HCT116 (cell line): ENCODE measurements around the gene STK32B. TPM values are rescaled to one million over a fixed set of nuclear protein-coding genes. Genes with fewer than 3 reads are reported as not detected.

Experiments
- ATAC-seq: fragments of 200-7000 bp; cut with Tn5 transposase; 2 replicates; pipeline ENCODE4 v1.9.1; 2020; ENCODE audit warnings: mild to moderate bottlenecking, moderate library complexity
- BruUV-seq: library from RNA; stranded (reverse); fragments of 400-500 nt; replicated peaks from 2 replicates; lab custom pipeline; 2021; lab: Mats Ljungman, UMichigan
- CTCF ChIA-PET: fragments of 300-600 bp; sonication (Branson Sonifier 250); formaldehyde crosslinking; loops from one replicate; lab custom pipeline; 2021; ENCODE audit warnings: antibody characterized with exemption; lab: Charles Lee
- POLR2A ChIA-PET: fragments of 300-600, 350-600 bp; sonication (Branson Sonifier 250); formaldehyde crosslinking; loops from one replicate; lab custom pipeline; 2021; ENCODE audit warnings: antibody characterized with exemption; lab: Charles Lee
- RAD21 ChIA-PET, 2 experiments: fragments of 300-600 bp; sonication (Branson Sonifier 250); formaldehyde crosslinking; loops; one replicate each; lab custom pipeline; 2023; ENCODE audit warnings: low total read pairs in 2 of 2; ENCODE audit not compliant: uncharacterized antibody in 2 of 2, unreplicated experiment in 2 of 2, low non-redundant PET in 1 of 2; lab: Charles Lee
- DNase-seq: peaks from one replicate; pipeline ENCODE4 v3.0.0-alpha.2; 2010; ENCODE audit warnings: low read depth, low spot score
- H2AFZ ChIP-seq: fragments of 200-600 bp; shearing (Covaris generic), sonication (generic); 2 replicates; pipeline ENCODE4 v1.6.1; 2017; ENCODE audit warnings: low read depth, mixed run types, mixed read lengths, antibody characterized with exemption, low read length; ENCODE audit not compliant: poor library complexity, severe bottlenecking
- H3K27ac ChIP-seq: 2 replicates; pipeline ENCODE4 v1.5.1; 2012; ENCODE audit warnings: low read depth, low read length
- H3K27me3 ChIP-seq: fragments of 200-600 bp; sonication (generic); 2 replicates; pipeline ENCODE4 v1.6.1; 2016; ENCODE audit warnings: mixed run types, low read length, mixed read lengths; ENCODE audit not compliant: insufficient read depth
- H3K36me3 ChIP-seq, 2 experiments: fragments of 200-500 bp in 1 of 2; fragments of 200-600 bp in 1 of 2; sonication (Bioruptor generic) in 1 of 2; sonication (generic) in 1 of 2; 2 replicates each; pipeline versions ENCODE4 v1.5.1 to v1.6.1; 2014 to 2016; ENCODE audit warnings: low read length in 2 of 2, inconsistent platforms in 1 of 2, mixed read lengths in 1 of 2, mixed run types in 1 of 2; ENCODE audit not compliant: insufficient read depth in 2 of 2, control insufficient read depth in 1 of 2
- H3K4me1 ChIP-seq, 2 experiments: fragments of 200-600 bp in 1 of 2; sonication (generic) in 1 of 2; 2 replicates each; pipeline versions ENCODE4 v1.5.1 to v1.6.1; 2012 to 2017; ENCODE audit warnings: low read length in 2 of 2, inconsistent platforms in 1 of 2, mild to moderate bottlenecking in 1 of 2, mixed read lengths in 1 of 2, mixed run types in 1 of 2, moderate library complexity in 1 of 2; ENCODE audit not compliant: insufficient read depth in 2 of 2, control insufficient read depth in 1 of 2
- H3K4me2 ChIP-seq: fragments of 200-600 bp; sonication (generic); 2 replicates; pipeline ENCODE4 v1.6.1; 2017; ENCODE audit warnings: mixed run types, low read length, mixed read lengths
- H3K4me3 ChIP-seq, 2 experiments: fragments of 200-600 bp in 1 of 2; sonication (generic) in 1 of 2; replicated peaks in 1 of 2; 2 replicates each; pipeline ENCODE4 v1.5.1; 2011 to 2016; ENCODE audit warnings: low read length in 2 of 2, control low read depth in 1 of 2, low read depth in 1 of 2, mild to moderate bottlenecking in 1 of 2, mixed read lengths in 1 of 2, mixed run types in 1 of 2
- H3K79me2 ChIP-seq: fragments of 200-600 bp; sonication (generic); 2 replicates; pipeline ENCODE4 v1.6.1; 2017; ENCODE audit warnings: mild to moderate bottlenecking, mixed run types, low read length, moderate library complexity, mixed read lengths; ENCODE audit not compliant: insufficient read depth
- H3K9ac ChIP-seq: fragments of 200-600 bp; sonication (generic); 2 replicates; pipeline ENCODE4 v1.6.1; 2016; ENCODE audit warnings: low read length, mixed read lengths
- H3K9me2 ChIP-seq: fragments of 200-600 bp; sonication (generic), shearing (Covaris generic); 2 replicates; pipeline ENCODE4 v1.6.1; 2017; ENCODE audit warnings: mixed run types, mild to moderate bottlenecking, moderate library complexity; ENCODE audit not compliant: insufficient read depth
- H3K9me3 ChIP-seq, 2 experiments: fragments of 200-500 bp in 1 of 2; fragments of 200-600 bp in 1 of 2; sonication (Bioruptor generic) in 1 of 2; sonication (generic) in 1 of 2; 2 replicates each; pipeline ENCODE4 v1.6.1; 2014 to 2017; ENCODE audit warnings: low read length in 2 of 2, mixed read lengths in 2 of 2, inconsistent platforms in 1 of 2, low read depth in 1 of 2, mild to moderate bottlenecking in 1 of 2, mixed run types in 1 of 2, moderate library complexity in 1 of 2; ENCODE audit not compliant: control insufficient read depth in 1 of 2, insufficient read depth in 1 of 2
- H4K20me1 ChIP-seq: fragments of 200-600 bp; sonication (generic), shearing (Covaris generic); 2 replicates; pipeline ENCODE4 v1.6.1; 2017; ENCODE audit warnings: mixed run types, mild to moderate bottlenecking, moderate library complexity; ENCODE audit not compliant: insufficient read depth
- ATF3 ChIP-seq: IDR thresholded peaks from 2 replicates; pipeline ENCODE4 v1.6.1; 2012
- CBX3 ChIP-seq: IDR thresholded peaks from 2 replicates; pipeline ENCODE4 v1.6.1; 2012; ENCODE audit warnings: low read depth
- CEBPB ChIP-seq: IDR thresholded peaks from 2 replicates; pipeline ENCODE4 v1.6.1; 2012; ENCODE audit warnings: low read depth
- EGR1 ChIP-seq: IDR thresholded peaks from 2 replicates; pipeline ENCODE4 v1.6.1; 2012; ENCODE audit warnings: low read depth
- ELF1 ChIP-seq: IDR thresholded peaks from 2 replicates; pipeline ENCODE4 v1.6.1; 2012; ENCODE audit warnings: low read depth, borderline replicate concordance
- EZH2 ChIP-seq: fragments of 200-600 bp; sonication (generic); IDR thresholded peaks from 2 replicates; pipeline ENCODE4 v1.6.1; 2017; ENCODE audit warnings: antibody characterized with exemption, mixed run types
- EZH2phosphoT487 ChIP-seq: fragments of 200-600 bp; IDR thresholded peaks from 2 replicates; pipeline ENCODE4 v1.6.1; 2018; ENCODE audit warnings: antibody characterized with exemption, borderline replicate concordance
- JUND ChIP-seq: IDR thresholded peaks from 2 replicates; pipeline ENCODE4 v1.6.1; 2012
- MAX ChIP-seq: IDR thresholded peaks from 2 replicates; pipeline ENCODE4 v1.6.1; 2012
- POLR2A ChIP-seq: IDR thresholded peaks from 2 replicates; pipeline ENCODE4 v1.7.0; 2011; ENCODE audit warnings: borderline replicate concordance; ENCODE audit not compliant: insufficient read depth, insufficient read length; ENCODE audit errors: extremely low read depth
- POLR2AphosphoS5 ChIP-seq: IDR thresholded peaks from 2 replicates; pipeline ENCODE4 v1.6.1; 2011; ENCODE audit warnings: mild to moderate bottlenecking, low read depth, low read length, moderate library complexity
- SP1 ChIP-seq: IDR thresholded peaks from 2 replicates; pipeline ENCODE4 v1.6.1; 2012; ENCODE audit warnings: low read depth
- SRF ChIP-seq: IDR thresholded peaks from 2 replicates; pipeline ENCODE4 v1.6.1; 2012; ENCODE audit warnings: low read depth
- TCF7L2 ChIP-seq: IDR thresholded peaks from 2 replicates; pipeline ENCODE4 v1.7.0; 2011; ENCODE audit warnings: borderline replicate concordance, inconsistent platforms; ENCODE audit not compliant: insufficient read depth, insufficient read length; ENCODE audit errors: extremely low read depth
- YY1 ChIP-seq: IDR thresholded peaks from 2 replicates; pipeline ENCODE4 v1.6.1; 2011; ENCODE audit warnings: low read length, low read depth, moderate library complexity, mild to moderate bottlenecking; ENCODE audit not compliant: insufficient replicate concordance; ENCODE audit errors: extremely low read depth
- ZBTB33 ChIP-seq: IDR thresholded peaks from 2 replicates; pipeline ENCODE4 v1.6.1; 2011; ENCODE audit warnings: mild to moderate bottlenecking, low read length, moderate library complexity; ENCODE audit not compliant: insufficient replicate concordance; ENCODE audit errors: extremely low read depth
- intact Hi-C: fragments of 100-400 bp; cut with micrococcal nuclease; formaldehyde crosslinking; loops from 2 replicates; pipeline ENCODE4 v1.10.0; 2022
- total RNA-seq: library from RNA; stranded (reverse); gene quantifications from one replicate; pipeline ENCODE4 v1.2.1, GENCODE V29; 2021; ENCODE audit not compliant: unreplicated experiment
- TF ChIP-seq, protein P1 (sequence below), 3 experiments: fragments of 200-600 bp in 1 of 3; sonication (generic) in 1 of 3; IDR thresholded peaks in 2 of 3; conservative IDR thresholded peaks in 1 of 3; 2 replicates each; pipeline ENCODE4 v1.5.1; 2012 to 2017; ENCODE audit warnings: low read depth in 2 of 3, low read length in 2 of 3, antibody characterized with exemption in 1 of 3, borderline replicate concordance in 1 of 3, control low read depth in 1 of 3, mild to moderate bottlenecking in 1 of 3, mixed read lengths in 1 of 3, mixed run types in 1 of 3, moderate library complexity in 1 of 3; ENCODE audit not compliant: insufficient read depth in 1 of 3
- TF ChIP-seq, protein P2 (sequence below): IDR thresholded peaks from 2 replicates; pipeline ENCODE4 v1.6.1; 2012; ENCODE audit warnings: low read depth

Gene STK32B
- total RNA-seq, 1 experiment from 2014 or later = not detected

DNA sequence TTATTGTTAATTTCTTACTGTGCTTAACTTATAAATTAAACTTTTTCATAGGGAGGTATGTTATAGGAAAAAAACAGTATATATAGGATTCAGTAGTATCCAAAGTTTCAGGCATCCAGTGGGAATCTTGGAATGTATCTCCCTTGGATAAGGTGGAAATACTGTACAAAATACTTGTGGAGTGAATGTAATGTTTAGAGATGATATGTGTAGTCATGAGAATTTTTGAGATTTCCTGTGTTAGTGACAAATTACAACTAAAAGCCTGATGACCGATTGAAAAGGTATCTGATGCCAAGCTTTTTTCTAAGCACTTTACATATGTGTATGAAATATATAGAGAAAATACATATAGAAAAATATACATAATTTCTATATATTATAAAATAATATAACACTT, 69.2 kb downstream of the STK32B start:
- Histone ChIP-seq H3K27ac (no peak overlapping the region), H3K4me3 (no peak overlapping the region), H3K9me3 (no peaks in the 10 kb centered on the region), H3K4me1 (no peaks in the 10 kb centered on the region), H3K79me2 (no peaks in the 10 kb centered on the region), H3K9ac (no peak overlapping the region), H3K9me2 (no peaks in the 10 kb centered on the region), H4K20me1 (no peaks in the 10 kb centered on the region; the same call in 1 of the 2 replicates), H3K36me3 (no peaks in the 10 kb centered on the region), H2AFZ (no peak overlapping the region), H3K4me2 (no peak overlapping the region), H3K27me3 (peaks cover 54% of the 10 kb centered on the region)
- ATAC-seq = no peak
- ChIA-PET CTCF (no interaction called here), RAD21 (no interaction called here), POLR2A (no interaction called here)
- TF ChIP-seq MAX = no peak
- TF ChIP-seq SP1 = no peak
- TF ChIP-seq SRF = no peak
- TF ChIP-seq EGR1 = no peak
- no peak for TF ChIP-seq ELF1
- no peak for TF ChIP-seq ATF3
- no peak for TF ChIP-seq EZH2phosphoT487
- no peak for TF ChIP-seq YY1
- no peak for TF ChIP-seq ZBTB33
- no peak for TF ChIP-seq CEBPB
- no peak for TF ChIP-seq CBX3
- no peak for TF ChIP-seq JUND
- TF ChIP-seq, protein P1, sequence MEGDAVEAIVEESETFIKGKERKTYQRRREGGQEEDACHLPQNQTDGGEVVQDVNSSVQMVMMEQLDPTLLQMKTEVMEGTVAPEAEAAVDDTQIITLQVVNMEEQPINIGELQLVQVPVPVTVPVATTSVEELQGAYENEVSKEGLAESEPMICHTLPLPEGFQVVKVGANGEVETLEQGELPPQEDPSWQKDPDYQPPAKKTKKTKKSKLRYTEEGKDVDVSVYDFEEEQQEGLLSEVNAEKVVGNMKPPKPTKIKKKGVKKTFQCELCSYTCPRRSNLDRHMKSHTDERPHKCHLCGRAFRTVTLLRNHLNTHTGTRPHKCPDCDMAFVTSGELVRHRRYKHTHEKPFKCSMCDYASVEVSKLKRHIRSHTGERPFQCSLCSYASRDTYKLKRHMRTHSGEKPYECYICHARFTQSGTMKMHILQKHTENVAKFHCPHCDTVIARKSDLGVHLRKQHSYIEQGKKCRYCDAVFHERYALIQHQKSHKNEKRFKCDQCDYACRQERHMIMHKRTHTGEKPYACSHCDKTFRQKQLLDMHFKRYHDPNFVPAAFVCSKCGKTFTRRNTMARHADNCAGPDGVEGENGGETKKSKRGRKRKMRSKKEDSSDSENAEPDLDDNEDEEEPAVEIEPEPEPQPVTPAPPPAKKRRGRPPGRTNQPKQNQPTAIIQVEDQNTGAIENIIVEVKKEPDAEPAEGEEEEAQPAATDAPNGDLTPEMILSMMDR (IDR thresholded peaks at IDR 0.05 in 2 of 3, conservative IDR thresholded peaks at IDR 0.05 in 1 of 3; ENCODE audit: borderline replicate concordance in 1 of 3, insufficient read depth in 1 of 3, low read depth in 2 of 3, low read length in 2 of 3) = no peak
- no peak for TF ChIP-seq POLR2AphosphoS5
- TF ChIP-seq, protein P2, sequence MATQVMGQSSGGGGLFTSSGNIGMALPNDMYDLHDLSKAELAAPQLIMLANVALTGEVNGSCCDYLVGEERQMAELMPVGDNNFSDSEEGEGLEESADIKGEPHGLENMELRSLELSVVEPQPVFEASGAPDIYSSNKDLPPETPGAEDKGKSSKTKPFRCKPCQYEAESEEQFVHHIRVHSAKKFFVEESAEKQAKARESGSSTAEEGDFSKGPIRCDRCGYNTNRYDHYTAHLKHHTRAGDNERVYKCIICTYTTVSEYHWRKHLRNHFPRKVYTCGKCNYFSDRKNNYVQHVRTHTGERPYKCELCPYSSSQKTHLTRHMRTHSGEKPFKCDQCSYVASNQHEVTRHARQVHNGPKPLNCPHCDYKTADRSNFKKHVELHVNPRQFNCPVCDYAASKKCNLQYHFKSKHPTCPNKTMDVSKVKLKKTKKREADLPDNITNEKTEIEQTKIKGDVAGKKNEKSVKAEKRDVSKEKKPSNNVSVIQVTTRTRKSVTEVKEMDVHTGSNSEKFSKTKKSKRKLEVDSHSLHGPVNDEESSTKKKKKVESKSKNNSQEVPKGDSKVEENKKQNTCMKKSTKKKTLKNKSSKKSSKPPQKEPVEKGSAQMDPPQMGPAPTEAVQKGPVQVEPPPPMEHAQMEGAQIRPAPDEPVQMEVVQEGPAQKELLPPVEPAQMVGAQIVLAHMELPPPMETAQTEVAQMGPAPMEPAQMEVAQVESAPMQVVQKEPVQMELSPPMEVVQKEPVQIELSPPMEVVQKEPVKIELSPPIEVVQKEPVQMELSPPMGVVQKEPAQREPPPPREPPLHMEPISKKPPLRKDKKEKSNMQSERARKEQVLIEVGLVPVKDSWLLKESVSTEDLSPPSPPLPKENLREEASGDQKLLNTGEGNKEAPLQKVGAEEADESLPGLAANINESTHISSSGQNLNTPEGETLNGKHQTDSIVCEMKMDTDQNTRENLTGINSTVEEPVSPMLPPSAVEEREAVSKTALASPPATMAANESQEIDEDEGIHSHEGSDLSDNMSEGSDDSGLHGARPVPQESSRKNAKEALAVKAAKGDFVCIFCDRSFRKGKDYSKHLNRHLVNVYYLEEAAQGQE = no peak
- no peak for TF ChIP-seq EZH2
- no peak for TF ChIP-seq TCF7L2
- TF ChIP-seq POLR2A = no peak
- no TSS peak for BruUV-seq
- intact Hi-C loops = no loop called here
- DNase-seq = no peak
